Ovary (tissue), 9 donors: ENCODE results near the gene SPATA21. TPM values are rescaled to one million over a fixed set of nuclear protein-coding genes. Genes with fewer than 3 reads are reported as not detected.

Experiments used
- DNase-seq, 5 donors: peaks; one replicate each; pipeline ENCODE4 v3.0.0-alpha.2; 2019 to 2020
- H3K27ac ChIP-seq, 2 donors: fragments of 200-600 bp; one replicate each; pipeline versions ENCODE4 v1.5.1 to v1.8.0; 2019 to 2022
- H3K27me3 ChIP-seq: fragments of 200-600 bp; one replicate; pipeline ENCODE4 v1.8.0; 2022
- H3K36me3 ChIP-seq: fragments of 200-600 bp; sonication (generic); one replicate; pipeline ENCODE4 v1.5.1; 2019
- H3K4me1 ChIP-seq: one replicate; pipeline ENCODE4 v1.8.1; 2013; ENCODE audit warnings: mild to moderate bottlenecking, moderate library complexity; ENCODE audit not compliant: insufficient read depth
- H3K4me3 ChIP-seq: fragments of 200-600 bp; sonication (generic); one replicate; pipeline ENCODE4 v1.5.1; 2017
- H3K9me3 ChIP-seq, 2 donors: fragments of 200-600 bp in 1 of 2; sonication (generic) in 1 of 2; one replicate each; pipeline versions ENCODE4 v1.5.1 to v1.8.1; 2013 to 2019; ENCODE audit warnings: mild to moderate bottlenecking in 1 of 2, moderate library complexity in 1 of 2
- CTCF ChIP-seq, 3 donors: fragments of 450-650 bp in 2 of 3; fragments of 200-600 bp in 1 of 3; IDR thresholded peaks; one replicate each; pipeline versions ENCODE4 v1.5.1 to v1.8.0; 2016 to 2022; ENCODE audit warnings: antibody characterized with exemption in 3 of 3, mild to moderate bottlenecking in 1 of 3
- EP300 ChIP-seq: sonication (generic); formaldehyde crosslinking; IDR thresholded peaks from one replicate; pipeline ENCODE4 v1.6.1; 2017; ENCODE audit warnings: antibody characterized with exemption
- POLR2A ChIP-seq: fragments of 450-650 bp; IDR thresholded peaks from one replicate; pipeline ENCODE4 v1.6.1; 2017; ENCODE audit warnings: antibody characterized with exemption, mild to moderate bottlenecking, moderate library complexity
- WGBS, 3 donors: extraction: QIAGEN DNeasy Blood & Tissue Kit in 1 of 3; methylation state at CpG; one replicate each; pipeline versions ENCODE4 v1.1.5 to v1.1.7; 2013 to 2017; 5-methylcytosine and 5-hydroxymethylcytosine counted together
- intact Hi-C, 4 donors: fragments of 100-400 bp; cut with DNase I; formaldehyde crosslinking; loops; one replicate each; pipeline versions ENCODE4 v1.11.0 to v1.15.1; 2022 to 2023
- polyA plus RNA-seq, 2 donors: library from polyadenylated mRNA; stranded (reverse); fragments of 200-250 nt in 1 of 2; fragments of 350-450 nt in 1 of 2; fragmentation: Illumina TruSeq in 1 of 2; extraction: RNeasy Lipid Tissue Mini Kit (QIAGEN cat#74804) in 1 of 2; gene quantifications; one replicate each; pipeline ENCODE4 v1.2.3, GENCODE V29; 2013 to 2014
- total RNA-seq, 7 donors: library from RNA; depleted of rRNA in 2 of 7; stranded (reverse); fragments of >200 nt in 2 of 7; fragmentation: NEBNext Ultra II Directional in 3 of 7; extraction: Animal tissue kit (Norgen Biotek cat#: 25700) in 3 of 7; gene quantifications; one replicate each; pipeline versions ENCODE4 v1.1.0 to v1.2.4, GENCODE V29; 2016 to 2023
- donor health status: DM: no; HTN: no; CAD: no; lungs with moderate emphysema.
- donor health status: DM: no; HTN: no; CAD: no.
- donor health status: Bipolar disorder and iron deficiency.
- donor health status: DM: yes; HTN: yes; CAD: no.
- donor health status: DM: no; HTN: no; CAD: no.
- donor health status: DM: yes; HTN: yes; CAD: no.

SPATA21 gene
- total and polyA plus RNA-seq, 9 donors = 0.17 TPM; not detected in 8

GRCh38 chr1:16371725-16372124 lies 65.5 kb downstream of the SPATA21 start:
- no peak overlapping the region for H3K27ac ChIP-seq
- H3K4me3 ChIP-seq = no peak overlapping the region

GRCh38 chr1:16369821-16370220 lies 67.4 kb downstream of the SPATA21 start:
- 90 to 94% (median 94%) methylated on average over 4 of the region's 4 CpGs for WGBS, 3 donors

More at GRCh38 chr1:16371725-16372124, 65.5 kb downstream of the SPATA21 start:
- intact Hi-C loops = no loop called here
- Histone ChIP-seq H3K27me3 (no peaks in the 10 kb centered on the region), H3K9me3 (no peaks in the 10 kb centered on the region), H3K36me3 (no peaks in the 10 kb centered on the region), H3K4me1 (peaks cover 28% of the 10 kb centered on the region)
- TF ChIP-seq EP300 = no peak
- no peak for TF ChIP-seq POLR2A
- no peak for TF ChIP-seq CTCF (IDR thresholded peaks at IDR 0.05)
- peak in 1 of 5 donors; percentile 14 for DNase-seq
- WGBS, 3 donors = 80 to 81% (median 80%) methylated on average over 5 of the region's 5 CpGs

DNA sequence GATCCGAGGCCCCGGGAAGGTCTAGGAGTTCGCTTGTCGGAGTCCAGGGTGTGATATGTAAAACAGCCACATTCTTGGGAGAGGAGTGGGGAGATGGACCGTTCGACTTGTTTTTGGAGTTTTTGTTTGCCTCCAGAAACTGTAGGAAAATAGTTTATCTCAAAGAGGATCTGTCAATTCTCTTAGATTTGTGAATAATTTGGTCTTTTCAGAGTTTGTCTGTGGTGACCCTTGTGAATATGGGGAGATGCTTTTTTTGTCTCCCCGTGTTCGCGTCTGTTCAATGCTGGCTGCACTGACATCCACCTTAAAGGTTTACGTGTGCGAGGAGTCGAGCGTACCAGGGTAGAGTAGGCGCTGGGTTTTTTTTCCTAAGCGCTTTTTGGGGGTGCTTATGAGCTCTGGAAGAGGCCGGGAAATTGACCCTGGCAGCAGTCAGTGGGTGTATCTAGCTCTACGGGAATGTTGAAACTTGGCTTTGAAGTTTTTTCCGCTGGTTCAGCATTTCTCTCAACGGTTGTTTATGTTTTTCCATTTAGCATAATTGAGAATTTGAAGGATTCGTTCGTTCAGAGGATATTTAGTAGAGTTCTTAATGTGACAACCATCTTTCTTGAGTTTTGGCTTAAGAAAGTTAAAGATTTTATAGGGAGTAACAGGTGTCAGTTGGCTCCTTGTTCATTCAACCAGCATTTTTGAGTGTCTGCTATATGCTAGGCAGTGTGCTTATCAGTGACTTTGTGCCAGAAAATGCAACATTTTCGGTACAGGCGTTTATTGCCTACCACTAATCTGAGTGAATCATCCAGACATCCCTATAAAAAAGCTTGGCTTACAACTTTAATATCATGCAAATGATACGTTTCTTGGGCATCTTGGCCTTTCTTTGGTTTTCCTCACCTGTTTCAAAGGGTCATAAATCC lies 69.0 kb downstream of the SPATA21 start:
- WGBS, 3 donors = 1 to 2% (median 2%) methylated on average over 24 of the region's 24 CpGs
- H3K9me3 ChIP-seq = no peaks in the 10 kb centered on the region
- H3K4me1 ChIP-seq = peaks cover 12% of the 10 kb centered on the region

More at GRCh38 chr1:16369821-16370220, 67.4 kb downstream of the SPATA21 start:
- intact Hi-C loops = loop anchor here in 3 of 4 donors (10.0 kb wide), 2 partner anchors 165 to 175 kb away; no protein-coding TSS in a partner anchor
- Histone ChIP-seq H3K4me1 (peaks cover 20% of the 10 kb centered on the region), H3K4me3 (no peak overlapping the region), H3K9me3 (no peaks in the 10 kb centered on the region), H3K27me3 (no peaks in the 10 kb centered on the region), H3K27ac (no peak overlapping the region), H3K36me3 (no peaks in the 10 kb centered on the region)
- no peak for DNase-seq
- TF ChIP-seq CTCF (IDR thresholded peaks at IDR 0.05) (no peak), POLR2A (no peak), EP300 (no peak)

More for the DNA sequence above, 69.0 kb downstream of the SPATA21 start:
- TF ChIP-seq EP300 = no peak
- no peak for TF ChIP-seq CTCF (IDR thresholded peaks at IDR 0.05)
- no peak for TF ChIP-seq POLR2A
- no peak for DNase-seq
- Histone ChIP-seq H3K36me3 (no peaks in the 10 kb centered on the region), H3K27me3 (no peaks in the 10 kb centered on the region), H3K27ac (peak overlapping the region; percentile 98 to 99), H3K4me3 (peak overlapping the region; percentile 82)
- intact Hi-C loops = loop anchor here in 3 of 4 donors (10.0 kb wide), 2 partner anchors 163 to 173 kb away; no protein-coding TSS in a partner anchor
